GM11168 (cell line): ENCODE results near the gene SRPK2.

Source experiments
- in situ Hi-C: fragments of 300-500 bp; cut with MboI; formaldehyde crosslinking; loops from one replicate; pipeline ENCODE4 v1.12.0; 2022; ENCODE audit warnings: low sequenced_read_pairs; ENCODE audit not compliant: unreplicated experiment

The SRPK2 gene

GRCh38 chr7:105156731-105157130 is 232.0 kb downstream of the SRPK2 start:
- in situ Hi-C loops, result no loop called here

- in situ Hi-C loops, result no loop called here
Measured at GRCh38 chr7:105154084-105154483, 234.6 kb downstream of the SRPK2 start.

- in situ Hi-C loops, result no loop called here
Measured at GRCh38 chr7:105153531-105153930, 235.2 kb downstream of the SRPK2 start.

GRCh38 chr7:105151152-105151551 is 237.6 kb downstream of the SRPK2 start:
- in situ Hi-C loops, result no loop called here

GRCh38 chr7:105149827-105150226 is 238.9 kb downstream of the SRPK2 start:
- in situ Hi-C loops, result loop anchor here (10.0 kb wide), 1 partner anchor 185 kb away; no protein-coding TSS in a partner anchor

- in situ Hi-C loops, result loop anchor here (10.0 kb wide), 1 partner anchor 194 kb away; no protein-coding TSS in a partner anchor
Measured at GRCh38 chr7:105141068-105141467, 247.7 kb downstream of the SRPK2 start.

- in situ Hi-C loops, result no loop called here
Measured at GRCh38 chr7:105139381-105139780, 249.3 kb downstream of the SRPK2 start.

- in situ Hi-C loops, result no loop called here
Measured at GRCh38 chr7:105137898-105138297, 250.8 kb downstream of the SRPK2 start.

GRCh38 chr7:105136221-105136620 is 252.5 kb downstream of the SRPK2 start:
- in situ Hi-C loops, result no loop called here

- in situ Hi-C loops, result no loop called here
Measured at GRCh38 chr7:105133986-105134655, 254.6 kb downstream of the SRPK2 start.

- in situ Hi-C loops, result no loop called here
Measured at GRCh38 chr7:105133358-105133757, 255.4 kb downstream of the SRPK2 start.

GRCh38 chr7:105132835-105133234 is 255.9 kb downstream of the SRPK2 start:
- in situ Hi-C loops, result no loop called here

GRCh38 chr7:105132335-105132734 is 256.4 kb downstream of the SRPK2 start:
- in situ Hi-C loops, result no loop called here

- in situ Hi-C loops, result no loop called here
Measured at GRCh38 chr7:105131890-105132289, 256.8 kb downstream of the SRPK2 start.

- in situ Hi-C loops, result no loop called here
Measured at GRCh38 chr7:105131033-105131656, 257.6 kb downstream of the SRPK2 start.

- in situ Hi-C loops, result no loop called here
Measured at GRCh38 chr7:105130580-105130979, 258.1 kb downstream of the SRPK2 start.

GRCh38 chr7:105130048-105130447 is 258.7 kb downstream of the SRPK2 start:
- in situ Hi-C loops, result no loop called here

GRCh38 chr7:105127179-105127578 is 261.5 kb downstream of the SRPK2 start:
- in situ Hi-C loops, result no loop called here

- in situ Hi-C loops, result no loop called here
Measured at GRCh38 chr7:105126436-105126975, 262.2 kb downstream of the SRPK2 start.

- in situ Hi-C loops, result no loop called here
Measured at GRCh38 chr7:105125745-105126144, 263.0 kb downstream of the SRPK2 start.

- in situ Hi-C loops, result no loop called here
Measured at GRCh38 chr7:105122619-105123018, 266.1 kb downstream of the SRPK2 start.
